ENCODE results near the gene LPP. TPM values are rescaled to one million over a fixed set of nuclear protein-coding genes. Genes with fewer than 3 reads are reported as not detected.
A peak's percentile ranks its signal among the peaks of the same experiment; 100 is the strongest.

LPP gene
- total and polyA plus RNA-seq, 8 donors: 23.1 to 220 (median 26.7) TPM

- ATAC-seq: peak; percentile 9
- Histone ChIP-seq H3K4me3 (no peak overlapping the region), H3K36me3 (no peaks in the 10 kb centered on the region), H3K27ac (peak overlapping the region in 1 of 2 donors; percentile 23), H3K27me3 (no peaks in the 10 kb centered on the region), H3K9me3 (no peaks in the 10 kb centered on the region), H3K4me1 (peaks cover 0 to 51% of the 10 kb centered on the region in 2 donors)
- intact Hi-C loops (cut with DNase I): no loop called here
- TF ChIP-seq CTCF (IDR thresholded peaks at IDR 0.05): no peak
- no peak for DNase-seq
Observed at GRCh38 chr3:188583341-188584161, 429.6 kb downstream of the LPP start.

GRCh38 chr3:188584162-188584529 lies 430.2 kb downstream of the LPP start:
- ATAC-seq: peak; percentile 64
- intact Hi-C loops (cut with DNase I): no loop called here

GRCh38 chr3:188584958-188585689 lies 431.2 kb downstream of the LPP start:
- H3K27ac ChIP-seq: peak overlapping the region in 1 of 2 donors; percentile 21
- H3K36me3 ChIP-seq: no peaks in the 10 kb centered on the region
- TF ChIP-seq CTCF (IDR thresholded peaks at IDR 0.05): no peak
- intact Hi-C loops (cut with DNase I): no loop called here
- H3K4me1 ChIP-seq: peaks cover 0 to 53% of the 10 kb centered on the region in 2 donors
- DNase-seq (no peak), ATAC-seq (no peak)
- H3K9me3 ChIP-seq: no peaks in the 10 kb centered on the region
- no peaks in the 10 kb centered on the region for H3K27me3 ChIP-seq
- H3K4me3 ChIP-seq: no peak overlapping the region

More at GRCh38 chr3:188584162-188584529, 430.2 kb downstream of the LPP start:
- no peak for DNase-seq
- H3K4me3 ChIP-seq: no peak overlapping the region
- no peaks in the 10 kb centered on the region for H3K36me3 ChIP-seq
- TF ChIP-seq CTCF (IDR thresholded peaks at IDR 0.05): no peak
- H3K9me3 ChIP-seq: no peaks in the 10 kb centered on the region
- H3K27me3 ChIP-seq: no peaks in the 10 kb centered on the region
- H3K27ac ChIP-seq: peak overlapping the region in 1 of 2 donors; percentile 23
- peaks cover 0 to 45% of the 10 kb centered on the region in 2 donors for H3K4me1 ChIP-seq

- intact Hi-C loops (cut with DNase I): no loop called here
- no peak for DNase-seq
- Histone ChIP-seq H3K4me1 (peaks cover 0 to 29% of the 10 kb centered on the region in 2 donors), H3K27ac (peak overlapping the region in 1 of 2 donors; percentile 66), H3K4me3 (no peak overlapping the region), H3K36me3 (no peaks in the 10 kb centered on the region), H3K27me3 (no peaks in the 10 kb centered on the region), H3K9me3 (no peaks in the 10 kb centered on the region)
- TF ChIP-seq CTCF (IDR thresholded peaks at IDR 0.05): no peak
- ATAC-seq: no peak
Observed at GRCh38 chr3:188589071-188589470, 435.1 kb downstream of the LPP start.

GRCh38 chr3:188589771-188590170 lies 435.8 kb downstream of the LPP start:
- H3K36me3 ChIP-seq: no peaks in the 10 kb centered on the region
- H3K9me3 ChIP-seq: no peaks in the 10 kb centered on the region
- H3K4me3 ChIP-seq: no peak overlapping the region
- DNase-seq: no peak
- H3K27ac ChIP-seq: peak overlapping the region in 1 of 2 donors; percentile 66
- intact Hi-C loops (cut with DNase I): no loop called here
- TF ChIP-seq CTCF (IDR thresholded peaks at IDR 0.05): no peak
- ATAC-seq: no peak
- H3K4me1 ChIP-seq: peaks cover 3 to 28% of the 10 kb centered on the region in 2 donors
- no peaks in the 10 kb centered on the region for H3K27me3 ChIP-seq

Measured in left lung (tissue), 10 donors.